Heart left ventricle (tissue), 13 donors: ENCODE results near the gene GAB4.

Experiments
- CTCF ChIP-seq, 12 donors: fragments of 200-600 bp; sonication (generic) in 4 of 12; IDR thresholded peaks; one replicate each; pipeline versions ENCODE4 v1.5.0 to v1.8.0; 2018 to 2022; ENCODE audit warnings: antibody characterized with exemption in 12 of 12, mild to moderate bottlenecking in 5 of 12
- POLR2A ChIP-seq, 2 donors: fragments of 450-650 bp; IDR thresholded peaks; one replicate each; pipeline ENCODE4 v1.6.1; 2017; ENCODE audit warnings: antibody characterized with exemption in 2 of 2, mild to moderate bottlenecking in 2 of 2, moderate library complexity in 2 of 2
- donor health status: ischemic (EF 13 %, LVEDD 7.1; RV severe dilation, severe dysfunction).
- donor health status: DM: no; HTN: yes; CAD: no.
- donor health status: DM: no; HTN: no; CAD: no.
- donor health status: ischemic (EF 25% LVEDD 6.9; RV normal size, moderate dysfunction).
- donor health status: ischemic (EF 25% LVEDD 5.7; RV mildly dilated, moderate dysfunction).
- donor health status: ischemic (EF 35%, LVEDD 5.7; RV mildly dilated, moderate dysfunction).
- donor health status: nonischemic (EF 11% LVEDD 7.7; RV severe dilation, severe dysfunction).
- donor health status: DM: yes; HTN: yes; CAD: no.
- donor health status: PGD.
- donor health status: ischemic (EF 29% LVEDD 5.4; RV normal size, mild dysfunction).
- donor health status: nonischemic (EF 23%, LVEDD 6.1; RV moderate dilation, normal function).

GRCh38 chr22:17046566-17047348, 38.7 kb upstream of the GAB4 start:
- no peak for TF ChIP-seq CTCF (IDR thresholded peaks at IDR 0.05)
- TF ChIP-seq POLR2A (IDR thresholded peaks at IDR 0.05): no peak
